GM12892 (cell line): Measurements from ENCODE around the gene EHBP1.

ENCODE experiments used
- DNase-seq: peaks from one replicate; pipeline ENCODE4 v3.0.0; 2011; ENCODE audit not compliant: insufficient read length
- FAIRE-seq: peaks from 2 replicates; lab custom pipeline; 2011; peaks lifted over from hg19 to GRCh38; lab: Jason Lieb, UNC
- POLR2A ChIP-seq: IDR thresholded peaks from 2 replicates; pipeline ENCODE4 v1.6.1; 2011; ENCODE audit warnings: low read depth, low read length, control low read depth
- POLR2AphosphoS5 ChIP-seq: IDR thresholded peaks from 2 replicates; pipeline ENCODE4 v1.6.1; 2011; ENCODE audit warnings: low read depth, low read length, control low read depth
- TAF1 ChIP-seq: IDR thresholded peaks from 2 replicates; pipeline ENCODE4 v1.6.1; 2011; ENCODE audit warnings: low read depth, mild to moderate bottlenecking, control low read depth, low read length, borderline replicate concordance

Gene EHBP1

DNA sequence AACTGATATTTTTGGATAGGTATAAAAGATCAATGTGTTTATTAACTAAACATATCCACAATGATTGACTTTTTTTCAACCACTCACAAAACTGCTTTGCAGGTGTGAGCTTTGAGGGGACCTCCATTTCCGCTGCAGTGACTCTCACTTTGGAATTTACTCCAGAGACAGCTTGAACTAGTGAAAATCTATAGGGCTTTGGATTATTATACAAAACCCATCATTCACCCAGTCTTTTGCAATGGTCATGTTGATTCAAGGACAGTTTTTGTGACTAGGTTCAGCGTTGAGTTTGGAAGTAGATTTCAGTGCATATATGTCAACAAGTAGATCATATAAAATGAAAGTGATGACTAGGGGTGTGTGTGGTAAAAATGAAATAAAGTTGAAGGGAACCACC lies 87.7 kb downstream of the EHBP1 start:
- FAIRE-seq, result no peak
- TF ChIP-seq POLR2A, result no peak
- no peak for TF ChIP-seq POLR2AphosphoS5
- TF ChIP-seq TAF1, result no peak
- no peak for DNase-seq

- DNase-seq (no peak), FAIRE-seq (no peak)
- TF ChIP-seq POLR2AphosphoS5 (no peak), TAF1 (no peak), POLR2A (no peak)
Observed at GRCh38 chr2:62794791-62795190, 89.3 kb downstream of the EHBP1 start.

DNA sequence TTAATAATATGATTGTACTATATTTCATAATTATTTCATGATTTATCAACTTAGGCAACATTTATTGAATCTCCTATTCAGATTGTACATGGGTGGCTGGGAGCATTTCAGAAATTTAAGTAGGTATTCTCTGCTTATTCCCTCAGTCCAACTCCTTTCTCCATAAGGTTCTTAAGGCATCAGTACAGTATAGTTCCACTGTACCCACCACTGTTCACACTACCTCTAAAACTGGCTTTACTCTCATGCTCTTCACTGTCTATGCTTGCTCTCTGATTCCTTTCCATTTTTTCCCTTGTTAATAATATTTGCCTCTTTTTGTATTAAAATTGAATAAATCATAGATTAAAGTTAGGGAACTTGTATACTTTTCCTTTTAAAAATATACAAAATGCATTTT lies 89.8 kb downstream of the EHBP1 start:
- FAIRE-seq, result no peak
- TF ChIP-seq TAF1 (no peak), POLR2A (no peak), POLR2AphosphoS5 (no peak)
- no peak for DNase-seq

GRCh38 chr2:62797107-62797506 lies 91.6 kb downstream of the EHBP1 start:
- TF ChIP-seq POLR2AphosphoS5 (no peak), POLR2A (no peak), TAF1 (no peak)
- FAIRE-seq (no peak), DNase-seq (no peak)

DNA sequence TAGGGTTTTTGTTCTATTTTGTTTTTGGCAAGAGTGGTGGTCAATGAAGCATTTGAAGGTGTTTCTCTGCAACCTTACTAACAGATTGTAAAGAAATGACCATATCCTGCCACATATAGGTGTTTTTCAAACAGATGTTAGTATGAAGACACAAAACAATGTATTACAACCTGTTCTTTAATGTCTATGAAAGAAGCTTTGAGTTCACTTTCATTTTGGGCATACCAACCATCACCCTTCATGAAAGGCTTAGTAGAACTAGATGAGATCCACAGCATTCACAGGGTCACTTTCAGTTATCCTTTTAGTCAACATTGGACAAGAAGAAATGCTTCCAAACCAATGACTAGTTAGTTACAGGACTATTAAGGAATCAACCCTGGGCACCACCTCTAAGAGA lies 95.1 kb downstream of the EHBP1 start:
- DNase-seq, result no peak
- TF ChIP-seq TAF1 (no peak), POLR2AphosphoS5 (no peak), POLR2A (no peak)
- peak; percentile 24 for FAIRE-seq

GRCh38 chr2:62801110-62801509 lies 95.6 kb downstream of the EHBP1 start:
- TF ChIP-seq POLR2A, result no peak
- TF ChIP-seq POLR2AphosphoS5, result no peak
- TF ChIP-seq TAF1, result no peak
- peak; percentile 30 for FAIRE-seq

GRCh38 chr2:62801814-62802523 lies 96.5 kb downstream of the EHBP1 start:
- FAIRE-seq, result no peak
- no peak for TF ChIP-seq TAF1
- DNase-seq, result no peak

More at GRCh38 chr2:62801110-62801509, 95.6 kb downstream of the EHBP1 start:
- no peak for DNase-seq

DNA sequence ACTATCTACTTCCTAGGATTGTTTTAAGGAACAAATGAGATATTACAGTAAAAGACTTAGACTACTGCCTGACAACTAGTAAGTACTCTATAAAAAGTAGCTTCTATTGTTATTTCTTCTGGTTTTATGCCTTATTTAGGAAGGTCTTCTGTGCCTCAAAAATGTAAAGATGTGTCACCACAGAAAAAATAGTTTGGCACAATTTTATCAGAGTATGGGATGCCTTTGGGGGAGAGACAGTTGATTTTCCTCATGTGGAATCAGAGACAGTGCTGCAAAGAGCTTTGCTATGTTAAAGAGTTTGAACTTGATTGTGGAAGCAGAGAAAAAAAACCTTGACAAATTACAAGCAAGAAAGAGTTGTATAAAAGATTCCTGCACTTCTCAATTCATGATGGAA lies 98.4 kb downstream of the EHBP1 start:
- FAIRE-seq (no peak), DNase-seq (no peak)
- TF ChIP-seq POLR2AphosphoS5, result no peak
- TF ChIP-seq TAF1, result no peak
- TF ChIP-seq POLR2A, result no peak

GRCh38 chr2:62806231-62806630 lies 100.7 kb downstream of the EHBP1 start:
- DNase-seq, result no peak
- no peak for FAIRE-seq
- TF ChIP-seq TAF1, result no peak
- TF ChIP-seq POLR2AphosphoS5, result no peak
- TF ChIP-seq POLR2A, result no peak

- TF ChIP-seq TAF1 (no peak), POLR2A (no peak), POLR2AphosphoS5 (no peak)
- no peak for DNase-seq
- FAIRE-seq, result no peak
Observed at GRCh38 chr2:62808554-62808953, 103.0 kb downstream of the EHBP1 start.

- DNase-seq (no peak), FAIRE-seq (no peak)
Observed at GRCh38 chr2:62811086-62811485, 105.6 kb downstream of the EHBP1 start.

DNA sequence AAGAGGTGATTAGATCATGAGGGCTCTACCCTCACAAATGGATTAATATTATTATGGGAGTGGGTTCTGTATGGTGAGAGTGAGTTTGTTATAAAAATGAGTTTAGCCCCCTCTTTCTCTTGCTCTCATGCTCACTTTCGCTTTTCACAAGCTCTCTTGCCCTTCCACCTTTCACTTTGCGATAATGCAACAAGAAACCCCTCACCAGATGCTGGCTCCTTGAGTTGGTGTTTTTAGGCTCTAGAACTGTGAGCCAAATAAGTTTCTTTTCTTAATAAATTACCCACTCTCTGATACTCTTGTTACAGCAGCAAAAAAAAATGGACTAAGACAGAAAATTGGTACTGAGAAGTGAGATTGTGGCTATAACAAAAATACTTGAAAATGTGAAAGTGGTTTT lies 106.5 kb downstream of the EHBP1 start:
- TF ChIP-seq POLR2AphosphoS5 (no peak), TAF1 (no peak), POLR2A (no peak)
- no peak for FAIRE-seq
- no peak for DNase-seq

More at GRCh38 chr2:62811086-62811485, 105.6 kb downstream of the EHBP1 start:
- TF ChIP-seq TAF1 (no peak), POLR2A (no peak), POLR2AphosphoS5 (no peak)
